GM19025 (cell line): Measurements from ENCODE around the gene IQCM.
"Not testable (repeated sequence)": the region's sequence is repeated elsewhere in the genome, so short reads cannot be mapped to it uniquely, and the experiment has no call there.

ENCODE experiments used
- ATAC-seq: cut with Tn5 transposase; IDR thresholded peaks from one replicate; pipeline ENCODE4 v1.9.1; 2021; ENCODE audit warnings: mild to moderate bottlenecking, low read depth, moderate library complexity; ENCODE audit not compliant: unreplicated experiment

The IQCM gene

GRCh38 chr4:149605601-149606378, 209.9 kb downstream of the IQCM start:
- ATAC-seq, result no peak

DNA sequence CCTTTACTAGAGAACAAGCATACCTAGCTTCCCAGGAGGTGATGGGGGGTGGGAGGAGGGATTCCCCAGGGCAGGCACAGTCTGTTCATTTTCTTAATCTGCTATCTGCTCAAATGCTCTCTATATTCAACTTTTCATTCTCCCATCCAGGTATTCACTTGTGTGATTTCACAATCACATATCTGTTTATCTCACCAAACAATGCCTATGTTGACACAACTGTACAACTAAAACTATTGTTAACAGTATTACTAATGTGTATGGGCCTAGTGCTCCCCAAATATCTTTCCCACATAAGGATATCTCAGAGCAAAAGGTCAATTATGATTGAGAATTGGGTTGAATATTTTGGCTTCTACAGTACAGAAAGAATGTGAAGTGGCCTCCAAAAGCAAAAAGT, 210.8 kb downstream of the IQCM start:
- ATAC-seq, result no peak

- no peak for ATAC-seq
Measured at GRCh38 chr4:149595500-149595899, 220.1 kb downstream of the IQCM start.

GRCh38 chr4:149589826-149590225, 225.8 kb downstream of the IQCM start:
- no peak for ATAC-seq

DNA sequence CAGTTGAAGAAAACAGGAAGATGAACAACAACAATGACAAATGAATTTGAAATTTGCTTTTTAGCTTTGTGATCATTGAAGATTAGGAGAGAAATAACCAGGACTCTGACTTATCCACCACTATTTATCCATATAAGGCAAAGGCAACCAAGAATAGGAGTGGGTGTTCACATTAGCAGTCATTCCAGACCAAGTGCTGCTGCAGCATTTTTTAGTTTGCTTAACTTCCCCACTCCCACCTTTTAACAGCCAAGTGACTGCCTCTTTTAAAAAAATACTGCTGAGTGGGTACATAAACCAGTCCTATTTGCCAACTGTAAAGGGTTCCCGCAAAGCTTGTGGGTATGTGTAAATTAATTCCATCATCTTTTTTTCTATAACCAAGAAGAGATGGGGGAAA, 230.9 kb downstream of the IQCM start:
- ATAC-seq, result no peak

- peak; percentile 89 for ATAC-seq
Measured at GRCh38 chr4:149574971-149575370, 240.7 kb downstream of the IQCM start.

- ATAC-seq, result no peak
Measured at GRCh38 chr4:149572716-149573115, 242.9 kb downstream of the IQCM start.

- no peak for ATAC-seq
Measured at GRCh38 chr4:149555799-149556198, 259.8 kb downstream of the IQCM start.

DNA sequence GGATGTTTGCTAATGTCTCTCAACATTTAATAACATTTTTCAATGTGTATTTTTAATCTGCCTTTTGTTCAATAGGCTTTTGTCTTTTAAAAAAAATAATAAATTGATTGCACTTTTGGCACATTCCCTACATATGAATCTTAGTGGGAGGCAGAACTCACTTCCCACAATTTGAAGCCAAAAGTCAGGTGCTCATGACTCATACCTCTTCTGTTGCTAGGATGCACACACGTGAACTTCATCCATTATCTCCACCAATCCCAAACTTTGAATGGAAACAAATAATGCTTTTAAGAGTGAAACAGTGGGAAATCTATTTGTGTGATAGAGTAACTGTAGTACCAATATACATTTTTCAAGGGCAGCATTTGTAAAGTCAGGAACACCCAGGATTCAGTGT, 260.5 kb downstream of the IQCM start:
- ATAC-seq, result no peak

- ATAC-seq, result no peak
Measured at GRCh38 chr4:149553959-149554520, 261.6 kb downstream of the IQCM start.

- no peak for ATAC-seq
Measured at GRCh38 chr4:149552601-149553000, 263.0 kb downstream of the IQCM start.

- no peak for ATAC-seq
Measured at GRCh38 chr4:149549911-149550310, 265.7 kb downstream of the IQCM start.

- no peak for ATAC-seq
Measured at GRCh38 chr4:149534779-149535178, 280.9 kb downstream of the IQCM start.

DNA sequence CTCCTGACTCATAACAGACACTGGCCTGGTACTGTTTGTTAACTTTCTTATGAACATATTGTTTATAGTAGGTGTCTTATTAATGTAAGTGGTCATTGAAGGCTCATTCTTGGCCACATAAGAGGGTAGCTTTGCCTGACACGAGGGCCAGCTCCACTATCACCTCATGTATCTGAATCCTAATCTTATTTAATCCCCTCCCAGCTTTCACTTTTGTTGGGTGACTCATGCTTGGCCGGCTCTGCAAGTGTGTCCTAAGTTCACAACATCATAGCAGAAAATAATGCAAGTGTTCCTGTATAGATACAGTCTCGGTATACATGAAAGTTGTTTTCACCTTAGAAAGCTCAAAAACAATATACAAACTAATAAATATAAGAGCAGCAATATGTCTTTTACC, 283.8 kb downstream of the IQCM start:
- ATAC-seq, result no peak

DNA sequence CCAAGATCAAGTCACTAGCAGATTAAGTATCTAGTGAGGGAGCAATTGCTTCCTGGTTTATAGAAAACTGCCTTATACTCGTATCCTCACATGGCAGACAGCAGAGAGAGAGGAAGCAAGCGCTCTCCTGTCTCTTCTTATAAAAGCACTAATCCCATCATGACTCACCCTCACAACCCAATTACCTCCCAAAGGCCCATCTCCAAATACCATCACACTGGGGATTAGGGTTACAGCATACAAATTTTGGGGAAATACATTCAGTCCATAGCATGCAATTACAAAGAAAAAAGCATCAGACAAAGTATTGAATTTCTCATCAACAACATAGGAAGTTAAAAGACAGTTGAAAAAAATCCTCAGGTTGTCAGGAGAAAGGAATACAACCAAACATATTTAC, 292.6 kb downstream of the IQCM start:
- ATAC-seq, result no peak

- ATAC-seq, result no peak
Measured at GRCh38 chr4:149521611-149522425, 293.8 kb downstream of the IQCM start.

DNA sequence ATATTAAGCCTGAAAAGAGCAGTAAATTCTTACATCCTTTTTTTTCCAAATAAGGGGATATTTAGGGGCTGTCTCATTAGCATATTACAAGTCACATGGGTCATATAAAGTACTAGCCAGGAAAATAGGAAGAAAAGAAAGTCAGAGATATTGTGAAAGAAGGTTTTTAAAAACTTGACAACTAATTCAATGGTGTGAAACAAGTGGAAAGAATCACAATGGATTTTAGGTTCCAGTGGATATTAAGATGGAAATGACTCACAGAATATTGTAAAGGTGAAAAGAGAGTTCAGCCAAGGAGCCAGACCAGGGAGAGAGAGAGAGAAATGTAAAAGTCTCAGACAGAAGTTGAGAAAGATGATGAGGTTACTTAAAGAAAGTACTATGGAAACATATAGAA, 297.2 kb downstream of the IQCM start:
- ATAC-seq, result no peak

DNA sequence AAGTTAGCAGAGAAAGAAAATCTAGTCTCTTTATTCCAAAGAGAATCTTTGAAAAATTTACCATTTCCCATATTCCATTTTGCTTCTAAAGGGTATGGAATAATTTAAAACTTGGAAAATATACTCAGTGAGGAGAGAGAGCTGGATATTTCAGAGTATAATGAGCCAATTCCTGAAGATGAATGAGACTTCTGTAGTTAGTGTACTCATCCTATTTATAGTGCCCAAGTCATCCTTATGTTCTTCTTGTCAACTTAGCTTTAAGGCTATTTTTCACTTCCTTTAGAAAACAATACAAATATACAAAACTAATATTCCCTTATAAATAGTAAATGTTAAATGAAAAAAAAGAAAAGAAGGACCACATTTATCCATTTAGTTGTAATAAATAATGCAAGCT, 302.6 kb downstream of the IQCM start:
- no peak for ATAC-seq

DNA sequence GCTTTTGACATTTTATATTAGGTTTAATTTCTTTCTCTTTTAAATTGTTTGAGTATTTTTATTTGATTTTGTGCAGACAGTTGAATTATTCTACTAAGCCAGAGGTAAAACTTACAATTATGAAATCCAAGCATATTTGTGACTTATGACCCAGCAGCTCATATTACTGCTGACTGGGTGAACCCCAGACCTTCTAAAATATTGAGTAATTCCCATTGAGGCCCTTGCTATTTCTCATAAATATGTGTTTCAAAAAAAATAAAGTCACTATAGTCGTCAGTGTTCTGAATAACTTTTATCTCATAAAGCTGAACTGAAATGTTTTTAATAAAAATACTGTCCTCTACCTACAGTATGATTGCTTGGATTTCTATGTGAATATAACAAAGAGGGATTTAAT, 303.1 kb downstream of the IQCM start:
- no peak for ATAC-seq

- no peak for ATAC-seq
Measured at GRCh38 chr4:149511558-149512298, 303.9 kb downstream of the IQCM start.

DNA sequence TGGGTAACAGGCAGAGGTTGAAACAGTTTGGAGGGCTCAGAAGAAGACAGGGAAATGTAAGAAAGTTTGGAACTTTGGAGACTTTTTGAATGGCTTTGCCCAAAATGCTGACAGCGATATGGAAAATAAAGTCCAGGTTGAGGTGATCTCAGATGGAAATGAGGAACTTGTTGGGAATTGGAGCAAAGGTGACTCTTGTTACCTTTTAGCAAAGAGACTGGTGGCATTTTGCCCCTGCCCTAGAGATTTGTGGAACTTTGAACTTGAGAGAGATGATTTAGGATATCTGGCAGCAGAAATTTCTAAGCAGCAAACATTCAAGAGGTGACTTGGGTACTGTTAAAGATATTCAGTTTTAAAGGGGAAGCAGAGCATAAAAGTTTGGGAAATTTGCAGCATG, 308.3 kb downstream of the IQCM start:
- ATAC-seq, result not testable (repeated sequence)
